Activated CD8-positive, alpha-beta memory T cell treated with anti-CD3 and anti-CD28 coated beads, Interleukin-2, amount 50 U/mL, for 24 hours (primary cell): ENCODE results near the gene PDIA5.

Source experiments
- DNase-seq: peaks from one replicate; pipeline ENCODE4 v3.0.0-alpha.2; 2020; ENCODE audit errors: extremely low read depth

The PDIA5 gene

GRCh38 chr3:123042413-123042812, 24.4 kb upstream of the PDIA5 start:
- DNase-seq = no peak

GRCh38 chr3:123044981-123045763, 21.7 kb upstream of the PDIA5 start:
- DNase-seq = no peak

- no peak for DNase-seq
These were observed 20.4 kb upstream of the PDIA5 start for GRCh38 chr3:123046262-123047061.

- DNase-seq = no peak
These were observed 19.8 kb upstream of the PDIA5 start for GRCh38 chr3:123047062-123047319.

GRCh38 chr3:123048480-123049237, 18.2 kb upstream of the PDIA5 start:
- DNase-seq = no peak

GRCh38 chr3:123050666-123051065, 16.2 kb upstream of the PDIA5 start:
- no peak for DNase-seq

GRCh38 chr3:123053107-123053506, 13.7 kb upstream of the PDIA5 start:
- DNase-seq = no peak

GRCh38 chr3:123054109-123054778, 12.6 kb upstream of the PDIA5 start:
- DNase-seq = no peak

GRCh38 chr3:123054931-123055330, 11.9 kb upstream of the PDIA5 start:
- no peak for DNase-seq

- no peak for DNase-seq
These were observed 11.5 kb upstream of the PDIA5 start for GRCh38 chr3:123055352-123055751.

- no peak for DNase-seq
These were observed 8.3 kb upstream of the PDIA5 start for GRCh38 chr3:123058505-123058904.

GRCh38 chr3:123060054-123060453, 6.8 kb upstream of the PDIA5 start:
- DNase-seq = no peak

- no peak for DNase-seq
These were observed 5.0 kb upstream of the PDIA5 start for GRCh38 chr3:123061856-123062255.

GRCh38 chr3:123063034-123063433, 3.8 kb upstream of the PDIA5 start:
- no peak for DNase-seq

- no peak for DNase-seq
These were observed 2.3 kb upstream of the PDIA5 start for GRCh38 chr3:123064506-123064905.

- DNase-seq = no peak
These were observed 1.9 kb upstream of the PDIA5 start for GRCh38 chr3:123064914-123065313.

- no peak for DNase-seq
These were observed 278 bp upstream of the PDIA5 start for GRCh38 chr3:123066599-123066895.

- peak; percentile 0 for DNase-seq
These were observed 1.1 kb downstream of the PDIA5 start for GRCh38 chr3:123067689-123068600.

GRCh38 chr3:123068601-123069381, 2.0 kb downstream of the PDIA5 start:
- no peak for DNase-seq

- no peak for DNase-seq
These were observed 3.7 kb downstream of the PDIA5 start for GRCh38 chr3:123070510-123070909.
